Measurements from ENCODE around the gene YKT6.

Gene YKT6

GRCh38 chr7:44232396-44232795, 31.6 kb downstream of the YKT6 start:
- Histone ChIP-seq H3K9ac (ENCODE audit: low read depth in 1 of 2, low read length in 2 of 2) (no peak overlapping the region), H3K9me3 (ENCODE audit: control insufficient read depth in 2 of 2, low read length in 2 of 2) (no peaks in the 10 kb centered on the region), H3K27me3 (ENCODE audit: control insufficient read depth in 2 of 2, insufficient read depth in 2 of 2, low read length in 2 of 2) (no peaks in the 10 kb centered on the region), H3K36me3 (ENCODE audit: control insufficient read depth in 2 of 2, insufficient read depth in 2 of 2, low read length in 2 of 2) (no peaks in the 10 kb centered on the region), H3K4me1 (ENCODE audit: control insufficient read depth in 2 of 2, insufficient read depth in 2 of 2, low read length in 2 of 2) (no peaks in the 10 kb centered on the region), H3K4me3 (ENCODE audit: low read length in 2 of 2) (no peak overlapping the region), H3K27ac (ENCODE audit: low read depth in 2 of 2, low read length in 2 of 2) (no peak overlapping the region)

GRCh38 chr7:44232901-44233715, 32.3 kb downstream of the YKT6 start:
- Histone ChIP-seq H3K27me3 (ENCODE audit: control insufficient read depth in 2 of 2, insufficient read depth in 2 of 2, low read length in 2 of 2) (no peaks in the 10 kb centered on the region), H3K27ac (ENCODE audit: low read depth in 2 of 2, low read length in 2 of 2) (no peak overlapping the region), H3K9me3 (ENCODE audit: control insufficient read depth in 2 of 2, low read length in 2 of 2) (no peaks in the 10 kb centered on the region), H3K9ac (ENCODE audit: low read depth in 1 of 2, low read length in 2 of 2) (no peak overlapping the region), H3K4me1 (ENCODE audit: control insufficient read depth in 2 of 2, insufficient read depth in 2 of 2, low read length in 2 of 2) (no peaks in the 10 kb centered on the region), H3K36me3 (ENCODE audit: control insufficient read depth in 2 of 2, insufficient read depth in 2 of 2, low read length in 2 of 2) (no peaks in the 10 kb centered on the region), H3K4me3 (ENCODE audit: low read length in 2 of 2) (no peak overlapping the region)

GRCh38 chr7:44235066-44235465, 34.3 kb downstream of the YKT6 start:
- H3K4me1 ChIP-seq (ENCODE audit: control insufficient read depth in 2 of 2, insufficient read depth in 2 of 2, low read length in 2 of 2), result no peaks in the 10 kb centered on the region
- no peak overlapping the region for H3K9ac ChIP-seq (ENCODE audit: low read depth in 1 of 2, low read length in 2 of 2)

GRCh38 chr7:44235582-44236332, 35.0 kb downstream of the YKT6 start:
- Histone ChIP-seq H3K36me3 (ENCODE audit: control insufficient read depth in 2 of 2, insufficient read depth in 2 of 2, low read length in 2 of 2) (no peaks in the 10 kb centered on the region), H3K9me3 (ENCODE audit: control insufficient read depth in 2 of 2, low read length in 2 of 2) (no peaks in the 10 kb centered on the region), H3K4me3 (ENCODE audit: low read length in 2 of 2) (no peak overlapping the region), H3K4me1 (ENCODE audit: control insufficient read depth in 2 of 2, insufficient read depth in 2 of 2, low read length in 2 of 2) (no peaks in the 10 kb centered on the region), H3K27me3 (ENCODE audit: control insufficient read depth in 2 of 2, insufficient read depth in 2 of 2, low read length in 2 of 2) (no peaks in the 10 kb centered on the region), H3K27ac (ENCODE audit: low read depth in 2 of 2, low read length in 2 of 2) (no peak overlapping the region), H3K9ac (ENCODE audit: low read depth in 1 of 2, low read length in 2 of 2) (no peak overlapping the region)

More at GRCh38 chr7:44235066-44235465, 34.3 kb downstream of the YKT6 start:
- Histone ChIP-seq H3K27me3 (ENCODE audit: control insufficient read depth in 2 of 2, insufficient read depth in 2 of 2, low read length in 2 of 2) (no peaks in the 10 kb centered on the region), H3K36me3 (ENCODE audit: control insufficient read depth in 2 of 2, insufficient read depth in 2 of 2, low read length in 2 of 2) (no peaks in the 10 kb centered on the region), H3K9me3 (ENCODE audit: control insufficient read depth in 2 of 2, low read length in 2 of 2) (no peaks in the 10 kb centered on the region), H3K4me3 (ENCODE audit: low read length in 2 of 2) (no peak overlapping the region), H3K27ac (ENCODE audit: low read depth in 2 of 2, low read length in 2 of 2) (no peak overlapping the region)

- Histone ChIP-seq H3K36me3 (ENCODE audit: control insufficient read depth in 2 of 2, insufficient read depth in 2 of 2, low read length in 2 of 2) (no peaks in the 10 kb centered on the region), H3K4me3 (ENCODE audit: low read length in 2 of 2) (no peak overlapping the region), H3K4me1 (ENCODE audit: control insufficient read depth in 2 of 2, insufficient read depth in 2 of 2, low read length in 2 of 2) (no peaks in the 10 kb centered on the region), H3K27me3 (ENCODE audit: control insufficient read depth in 2 of 2, insufficient read depth in 2 of 2, low read length in 2 of 2) (no peaks in the 10 kb centered on the region), H3K27ac (ENCODE audit: low read depth in 2 of 2, low read length in 2 of 2) (no peak overlapping the region), H3K9me3 (ENCODE audit: control insufficient read depth in 2 of 2, low read length in 2 of 2) (no peaks in the 10 kb centered on the region), H3K9ac (ENCODE audit: low read depth in 1 of 2, low read length in 2 of 2) (no peak overlapping the region)
Measured at GRCh38 chr7:44236333-44236728, 35.6 kb downstream of the YKT6 start.

GRCh38 chr7:44237696-44238095, 36.9 kb downstream of the YKT6 start:
- no peak overlapping the region for H3K27ac ChIP-seq (ENCODE audit: low read depth in 2 of 2, low read length in 2 of 2)
- no peak overlapping the region for H3K9ac ChIP-seq (ENCODE audit: low read depth in 1 of 2, low read length in 2 of 2)
- no peaks in the 10 kb centered on the region for H3K4me1 ChIP-seq (ENCODE audit: control insufficient read depth in 2 of 2, insufficient read depth in 2 of 2, low read length in 2 of 2)
- no peaks in the 10 kb centered on the region for H3K36me3 ChIP-seq (ENCODE audit: control insufficient read depth in 2 of 2, insufficient read depth in 2 of 2, low read length in 2 of 2)
- H3K27me3 ChIP-seq (ENCODE audit: control insufficient read depth in 2 of 2, insufficient read depth in 2 of 2, low read length in 2 of 2), result no peaks in the 10 kb centered on the region
- no peaks in the 10 kb centered on the region for H3K9me3 ChIP-seq (ENCODE audit: control insufficient read depth in 2 of 2, low read length in 2 of 2)
- H3K4me3 ChIP-seq (ENCODE audit: low read length in 2 of 2), result no peak overlapping the region

- Histone ChIP-seq H3K36me3 (ENCODE audit: control insufficient read depth in 2 of 2, insufficient read depth in 2 of 2, low read length in 2 of 2) (no peaks in the 10 kb centered on the region), H3K9ac (ENCODE audit: low read depth in 1 of 2, low read length in 2 of 2) (no peak overlapping the region), H3K4me1 (ENCODE audit: control insufficient read depth in 2 of 2, insufficient read depth in 2 of 2, low read length in 2 of 2) (no peaks in the 10 kb centered on the region), H3K4me3 (ENCODE audit: low read length in 2 of 2) (no peak overlapping the region), H3K27ac (ENCODE audit: low read depth in 2 of 2, low read length in 2 of 2) (no peak overlapping the region), H3K27me3 (ENCODE audit: control insufficient read depth in 2 of 2, insufficient read depth in 2 of 2, low read length in 2 of 2) (no peaks in the 10 kb centered on the region), H3K9me3 (ENCODE audit: control insufficient read depth in 2 of 2, low read length in 2 of 2) (no peaks in the 10 kb centered on the region)
Measured at GRCh38 chr7:44238116-44238695, 37.4 kb downstream of the YKT6 start.

- Histone ChIP-seq H3K9ac (ENCODE audit: low read depth in 1 of 2, low read length in 2 of 2) (no peak overlapping the region), H3K27ac (ENCODE audit: low read depth in 2 of 2, low read length in 2 of 2) (no peak overlapping the region), H3K27me3 (ENCODE audit: control insufficient read depth in 2 of 2, insufficient read depth in 2 of 2, low read length in 2 of 2) (no peaks in the 10 kb centered on the region), H3K36me3 (ENCODE audit: control insufficient read depth in 2 of 2, insufficient read depth in 2 of 2, low read length in 2 of 2) (no peaks in the 10 kb centered on the region), H3K9me3 (ENCODE audit: control insufficient read depth in 2 of 2, low read length in 2 of 2) (no peaks in the 10 kb centered on the region), H3K4me3 (ENCODE audit: low read length in 2 of 2) (no peak overlapping the region), H3K4me1 (ENCODE audit: control insufficient read depth in 2 of 2, insufficient read depth in 2 of 2, low read length in 2 of 2) (no peaks in the 10 kb centered on the region)
Measured at GRCh38 chr7:44239361-44239760, 38.6 kb downstream of the YKT6 start.

- Histone ChIP-seq H3K9ac (ENCODE audit: low read depth in 1 of 2, low read length in 2 of 2) (no peak overlapping the region), H3K36me3 (ENCODE audit: control insufficient read depth in 2 of 2, insufficient read depth in 2 of 2, low read length in 2 of 2) (no peaks in the 10 kb centered on the region), H3K9me3 (ENCODE audit: control insufficient read depth in 2 of 2, low read length in 2 of 2) (no peaks in the 10 kb centered on the region), H3K4me3 (ENCODE audit: low read length in 2 of 2) (no peak overlapping the region), H3K4me1 (ENCODE audit: control insufficient read depth in 2 of 2, insufficient read depth in 2 of 2, low read length in 2 of 2) (no peaks in the 10 kb centered on the region), H3K27ac (ENCODE audit: low read depth in 2 of 2, low read length in 2 of 2) (no peak overlapping the region), H3K27me3 (ENCODE audit: control insufficient read depth in 2 of 2, insufficient read depth in 2 of 2, low read length in 2 of 2) (no peaks in the 10 kb centered on the region)
Measured at GRCh38 chr7:44240376-44240775, 39.6 kb downstream of the YKT6 start.

GRCh38 chr7:44240983-44241510, 40.3 kb downstream of the YKT6 start:
- Histone ChIP-seq H3K36me3 (ENCODE audit: control insufficient read depth in 2 of 2, insufficient read depth in 2 of 2, low read length in 2 of 2) (no peaks in the 10 kb centered on the region), H3K9ac (ENCODE audit: low read depth in 1 of 2, low read length in 2 of 2) (peak overlapping the region in 1 of 2 donors; percentile 41), H3K4me3 (ENCODE audit: low read length in 2 of 2) (peak overlapping the region; percentile 50 to 54), H3K4me1 (ENCODE audit: control insufficient read depth in 2 of 2, insufficient read depth in 2 of 2, low read length in 2 of 2) (no peaks in the 10 kb centered on the region), H3K27me3 (ENCODE audit: control insufficient read depth in 2 of 2, insufficient read depth in 2 of 2, low read length in 2 of 2) (no peaks in the 10 kb centered on the region), H3K9me3 (ENCODE audit: control insufficient read depth in 2 of 2, low read length in 2 of 2) (no peaks in the 10 kb centered on the region), H3K27ac (ENCODE audit: low read depth in 2 of 2, low read length in 2 of 2) (no peak overlapping the region)
